HAP-1 (cell line): ENCODE results near the gene SPDYE17.
"Not testable (repeated sequence)": the region's sequence is repeated elsewhere in the genome, so short reads cannot be mapped to it uniquely, and the experiment has no call there.

Experiments
- DNase-seq, 2 experiments: peaks; one replicate each; pipeline ENCODE4 v3.0.0-alpha.2; 2016 to 2020; ENCODE audit warnings: low spot score in 2 of 2
- H3K27me3 ChIP-seq: fragments of 250-450 bp; sonication (Bioruptor Pico); 2 replicates; pipeline ENCODE4 v1.5.1; 2020; ENCODE audit warnings: low read depth, mild to moderate bottlenecking, moderate library complexity
- H3K36me3 ChIP-seq: fragments of 250-450 bp; sonication (Bioruptor Pico); replicated peaks from 2 replicates; pipeline ENCODE4 v1.5.1; 2020; ENCODE audit warnings: mild to moderate bottlenecking
- H3K4me1 ChIP-seq: fragments of 250-450 bp; sonication (Bioruptor Pico); 2 replicates; pipeline ENCODE4 v1.5.1; 2020; ENCODE audit warnings: mild to moderate bottlenecking
- H3K4me3 ChIP-seq: fragments of 250-450 bp; sonication (Bioruptor Pico); 2 replicates; pipeline ENCODE4 v1.5.1; 2020; ENCODE audit warnings: mild to moderate bottlenecking, moderate library complexity
- H3K9me3 ChIP-seq: fragments of 250-450 bp; sonication (Bioruptor Pico); 2 replicates; pipeline ENCODE4 v1.5.1; 2020; ENCODE audit warnings: mild to moderate bottlenecking, moderate library complexity
- in situ Hi-C: fragments of 300-500 bp; cut with MboI; formaldehyde crosslinking; loops from 3 replicates; pipeline ENCODE4 v1.14.3; 2020; ENCODE audit warnings: low sequenced_read_pairs, inconsistent platforms, mixed read lengths

Gene SPDYE17

DNA sequence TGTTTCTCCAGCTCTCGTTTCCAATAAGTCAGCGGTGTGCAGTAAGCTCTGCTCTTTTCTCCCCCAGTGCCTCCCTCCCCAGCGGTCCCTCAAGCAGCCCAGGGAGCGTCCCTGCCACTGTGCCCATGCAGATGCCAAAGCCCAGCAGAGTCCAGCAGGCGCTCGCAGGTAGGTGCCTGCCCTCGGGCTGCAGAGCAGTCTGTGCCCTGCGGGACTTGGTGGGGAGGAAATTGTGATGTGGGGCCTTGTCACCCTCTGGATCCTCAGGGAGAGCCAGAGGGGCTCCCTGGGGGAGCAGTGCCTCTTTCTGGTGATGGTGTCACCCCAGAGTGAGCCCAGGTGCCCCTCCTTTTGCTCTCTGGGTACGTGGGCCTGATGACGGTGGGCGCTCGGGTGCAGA lies 42.0 kb downstream of the SPDYE17 start:
- H3K4me1 ChIP-seq, DNase-seq, H3K4me3 ChIP-seq, H3K9me3 ChIP-seq, H3K36me3 ChIP-seq, H3K27me3 ChIP-seq, in situ Hi-C loops: not testable (repeated sequence)

DNA sequence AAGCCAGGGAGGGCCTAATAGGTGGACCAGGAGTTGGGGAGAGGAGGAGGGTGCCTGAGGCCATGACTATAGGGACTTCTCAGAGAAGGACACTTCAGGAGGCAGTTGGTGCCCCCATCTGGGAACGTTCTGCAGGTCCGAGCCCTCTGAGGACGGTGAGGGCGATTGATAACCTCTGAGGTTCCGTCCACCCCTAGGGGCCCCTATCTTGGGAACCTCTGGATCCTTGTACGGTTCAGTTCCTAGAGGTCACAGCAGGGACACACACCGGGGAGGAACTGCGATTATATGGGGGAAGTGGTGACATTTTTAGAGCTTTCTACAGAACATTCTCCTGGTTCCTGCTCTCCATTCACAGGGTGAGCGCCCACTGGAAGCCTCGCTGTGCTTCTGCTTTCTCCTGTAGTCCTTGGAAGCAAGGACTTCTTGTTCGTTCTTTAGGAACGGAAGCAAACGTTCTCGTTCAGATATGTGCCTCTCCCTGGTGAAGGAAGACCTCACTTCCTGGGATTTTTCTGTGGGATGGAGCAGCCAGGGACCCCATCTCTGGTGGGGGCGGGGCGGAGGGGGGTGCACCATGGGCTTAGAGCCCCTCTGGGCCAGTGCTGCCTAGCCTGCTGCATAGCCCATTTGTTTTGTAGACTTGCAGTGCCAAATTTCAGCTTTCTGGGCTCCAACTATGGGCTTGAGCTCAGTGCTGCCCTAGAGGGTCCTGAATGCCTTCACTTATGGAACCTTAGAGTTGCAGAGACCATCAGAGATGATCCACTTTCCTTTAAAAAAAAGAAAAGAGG lies 46.0 kb downstream of the SPDYE17 start:
- H3K4me3 ChIP-seq, H3K27me3 ChIP-seq, H3K4me1 ChIP-seq, H3K9me3 ChIP-seq, DNase-seq, in situ Hi-C loops, H3K36me3 ChIP-seq: not testable (repeated sequence)

DNA sequence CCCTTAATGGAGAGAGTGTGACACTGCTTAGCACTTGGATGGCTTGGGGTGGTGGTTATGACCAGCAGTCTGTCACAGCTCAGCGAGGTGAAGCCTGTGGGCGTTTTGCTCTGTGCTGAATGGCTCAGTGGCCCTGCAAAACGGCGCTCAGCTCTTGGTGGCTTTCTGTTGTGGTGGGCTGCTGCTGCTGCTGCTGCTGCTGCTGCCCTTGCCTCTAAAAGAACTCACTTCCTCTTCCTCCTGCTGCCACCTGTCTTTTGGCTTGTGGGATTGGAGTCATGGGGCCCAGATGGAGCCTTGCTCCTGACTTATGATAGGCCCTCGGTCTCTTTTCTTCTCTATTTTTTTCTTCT lies 47.4 kb downstream of the SPDYE17 start:
- H3K36me3 ChIP-seq, DNase-seq, H3K27me3 ChIP-seq, in situ Hi-C loops, H3K4me1 ChIP-seq, H3K9me3 ChIP-seq, H3K4me3 ChIP-seq: not testable (repeated sequence)

- in situ Hi-C loops: not testable (repeated sequence)
These were observed 48.0 kb downstream of the SPDYE17 start for GRCh38 chr7:76983937-76984783.

GRCh38 chr7:76983333-76983732 lies 48.8 kb downstream of the SPDYE17 start:
- H3K4me3 ChIP-seq, H3K27me3 ChIP-seq, in situ Hi-C loops, H3K9me3 ChIP-seq, H3K4me1 ChIP-seq, DNase-seq, H3K36me3 ChIP-seq: not testable (repeated sequence)

More at GRCh38 chr7:76983937-76984783, 48.0 kb downstream of the SPDYE17 start:
- H3K9me3 ChIP-seq, H3K27me3 ChIP-seq, H3K4me3 ChIP-seq, H3K36me3 ChIP-seq, DNase-seq, H3K4me1 ChIP-seq: not testable (repeated sequence)

- H3K9me3 ChIP-seq, DNase-seq, H3K4me1 ChIP-seq, H3K36me3 ChIP-seq, in situ Hi-C loops, H3K27me3 ChIP-seq, H3K4me3 ChIP-seq: not testable (repeated sequence)
These were observed 49.7 kb downstream of the SPDYE17 start for GRCh38 chr7:76982501-76982900.

- H3K9me3 ChIP-seq, DNase-seq, H3K27me3 ChIP-seq, in situ Hi-C loops, H3K4me3 ChIP-seq, H3K4me1 ChIP-seq, H3K36me3 ChIP-seq: not testable (repeated sequence)
These were observed 50.8 kb downstream of the SPDYE17 start for GRCh38 chr7:76981187-76981970.

- H3K4me3 ChIP-seq, H3K27me3 ChIP-seq, H3K9me3 ChIP-seq, in situ Hi-C loops, H3K36me3 ChIP-seq, H3K4me1 ChIP-seq, DNase-seq: not testable (repeated sequence)
These were observed 51.6 kb downstream of the SPDYE17 start for GRCh38 chr7:76980576-76980975.

- H3K9me3 ChIP-seq, H3K4me3 ChIP-seq, H3K36me3 ChIP-seq, DNase-seq, in situ Hi-C loops, H3K27me3 ChIP-seq, H3K4me1 ChIP-seq: not testable (repeated sequence)
These were observed 54.3 kb downstream of the SPDYE17 start for GRCh38 chr7:76977761-76978367.

GRCh38 chr7:76974793-76975579 lies 57.2 kb downstream of the SPDYE17 start:
- H3K9me3 ChIP-seq, H3K4me3 ChIP-seq, in situ Hi-C loops, H3K27me3 ChIP-seq, H3K36me3 ChIP-seq, H3K4me1 ChIP-seq, DNase-seq: not testable (repeated sequence)

DNA sequence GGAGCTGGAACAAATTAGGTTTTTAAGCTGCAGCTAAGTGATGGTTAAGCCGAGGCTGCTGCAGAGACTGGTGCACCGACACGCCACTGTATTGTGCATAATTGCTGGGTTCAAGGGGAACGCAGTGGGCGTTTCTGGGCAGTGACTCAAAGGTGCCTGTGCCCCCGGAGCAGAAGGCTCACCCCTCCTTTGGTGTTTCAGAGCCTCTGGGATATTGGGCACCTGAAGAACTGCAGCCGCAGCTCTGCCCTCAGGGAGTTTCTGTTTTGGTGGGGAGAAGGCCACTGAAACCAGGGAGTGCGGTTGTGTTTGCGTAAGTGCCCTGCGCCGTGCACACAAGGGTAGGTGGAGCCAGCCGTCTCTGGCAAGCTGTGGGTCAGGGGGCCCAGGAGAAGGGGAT lies 57.8 kb downstream of the SPDYE17 start:
- DNase-seq, H3K36me3 ChIP-seq, H3K27me3 ChIP-seq, in situ Hi-C loops, H3K4me3 ChIP-seq, H3K4me1 ChIP-seq, H3K9me3 ChIP-seq: not testable (repeated sequence)

DNA sequence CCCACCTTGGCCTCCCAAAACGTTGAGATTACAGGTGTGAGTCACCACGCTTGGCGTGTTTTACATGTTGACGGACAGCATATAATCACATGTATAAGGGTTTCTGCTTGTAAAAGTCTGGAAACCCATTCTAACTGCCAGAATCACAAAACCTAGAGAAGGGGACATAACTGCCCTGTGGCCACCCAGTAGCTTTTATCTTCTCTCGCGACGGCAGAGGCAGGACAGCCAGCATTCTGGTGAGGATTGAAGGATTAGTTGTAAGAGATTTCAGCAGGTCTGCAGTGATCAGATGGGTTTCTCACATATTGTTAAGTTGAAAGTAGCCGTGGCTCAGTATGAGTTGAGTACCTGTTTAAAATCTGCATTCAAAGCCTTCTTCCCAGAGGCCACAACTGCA lies 59.8 kb downstream of the SPDYE17 start:
- H3K4me1 ChIP-seq, H3K9me3 ChIP-seq, DNase-seq, H3K4me3 ChIP-seq, H3K36me3 ChIP-seq, H3K27me3 ChIP-seq, in situ Hi-C loops: not testable (repeated sequence)
